LNCAP (cell line): Measurements from ENCODE around the gene PTPRU.

Source experiments
- CTCF ChIP-seq: fragments of 450-650 bp; IDR thresholded peaks from 2 replicates; pipeline ENCODE4 v1.5.1; 2017; ENCODE audit warnings: mild to moderate bottlenecking

PTPRU gene

DNA sequence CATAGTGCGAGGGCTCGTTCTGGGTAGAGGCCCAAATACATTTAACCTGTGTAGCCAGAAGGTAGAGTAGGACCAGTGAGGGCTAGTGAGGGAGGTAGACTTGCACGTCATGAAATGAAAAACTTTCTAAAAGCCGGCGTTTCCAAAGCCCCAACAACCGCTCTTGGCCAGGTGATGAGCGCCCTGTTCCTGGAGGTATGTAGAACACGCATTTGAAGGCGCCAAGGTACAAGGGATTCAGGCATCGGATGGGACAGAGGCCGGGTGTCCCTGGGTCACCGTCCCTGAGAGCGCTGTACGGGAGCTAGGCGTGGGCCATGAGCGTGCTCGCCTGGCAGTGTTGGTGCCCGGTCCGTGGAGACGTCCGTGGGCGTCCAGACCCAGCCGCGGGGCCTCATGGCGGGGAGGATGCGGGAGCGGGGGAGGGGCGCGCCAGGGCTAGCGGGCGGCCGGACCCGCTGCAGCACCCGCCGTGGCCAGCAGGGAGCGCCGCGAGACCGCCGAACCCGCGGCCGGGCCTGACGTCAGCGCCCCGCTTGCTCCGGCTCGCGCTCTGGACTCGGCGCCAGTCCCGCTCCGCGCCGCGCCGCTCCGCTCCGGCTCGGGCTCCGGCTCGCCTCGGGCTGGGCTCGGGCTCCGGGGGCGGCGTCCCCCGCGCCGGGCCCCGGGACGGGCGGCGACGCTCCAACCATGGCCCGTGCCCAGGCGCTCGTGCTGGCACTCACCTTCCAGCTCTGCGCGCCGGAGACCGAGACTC is at the start of gene PTPRU:
PTPRU (plus strand) TSS at position 568 of the 757 bp plus-strand sequence; CDS start at position 691, 123 bp downstream.
- peak; percentile 86 for TF ChIP-seq CTCF

DNA sequence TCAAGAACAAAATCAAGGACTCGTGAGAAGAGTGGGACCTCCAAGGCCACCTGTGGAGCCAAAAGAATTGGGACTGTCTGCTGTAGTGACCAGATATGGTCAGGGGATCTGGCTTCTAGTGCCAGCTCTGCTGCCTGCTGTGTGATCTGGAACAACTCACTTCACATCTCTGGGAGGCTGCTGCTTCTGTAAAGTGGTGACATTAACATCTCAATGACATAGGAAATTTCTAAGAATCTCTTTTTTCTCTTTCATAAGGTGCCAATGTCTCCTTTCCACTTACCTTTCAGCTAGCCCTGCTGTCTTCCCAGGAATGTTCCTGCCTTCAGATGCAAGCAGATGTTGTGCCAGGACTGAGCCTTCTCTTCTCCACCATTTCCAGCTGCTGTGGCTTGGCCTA is 49.6 kb upstream of the PTPRU start:
- TF ChIP-seq CTCF = no peak

DNA sequence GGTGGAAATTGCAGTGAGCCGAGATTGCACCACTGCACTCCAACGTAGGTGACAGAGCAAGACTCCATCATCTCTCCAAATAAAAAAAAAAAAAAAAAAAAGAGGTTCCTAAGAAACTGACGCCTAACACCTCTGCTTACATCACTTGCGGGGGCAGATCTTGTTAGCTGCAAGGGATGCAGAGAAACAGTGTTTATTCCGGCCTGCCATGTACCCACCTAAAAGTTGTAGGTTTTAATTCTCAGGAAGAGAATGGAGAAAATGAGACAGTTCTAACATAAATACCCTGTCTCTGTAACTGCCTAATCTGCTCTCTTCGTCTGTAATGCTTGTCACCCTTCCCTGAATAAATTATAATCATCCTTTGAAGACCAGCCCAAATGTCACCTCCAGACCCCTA is 45.6 kb upstream of the PTPRU start:
- TF ChIP-seq CTCF = no peak

DNA sequence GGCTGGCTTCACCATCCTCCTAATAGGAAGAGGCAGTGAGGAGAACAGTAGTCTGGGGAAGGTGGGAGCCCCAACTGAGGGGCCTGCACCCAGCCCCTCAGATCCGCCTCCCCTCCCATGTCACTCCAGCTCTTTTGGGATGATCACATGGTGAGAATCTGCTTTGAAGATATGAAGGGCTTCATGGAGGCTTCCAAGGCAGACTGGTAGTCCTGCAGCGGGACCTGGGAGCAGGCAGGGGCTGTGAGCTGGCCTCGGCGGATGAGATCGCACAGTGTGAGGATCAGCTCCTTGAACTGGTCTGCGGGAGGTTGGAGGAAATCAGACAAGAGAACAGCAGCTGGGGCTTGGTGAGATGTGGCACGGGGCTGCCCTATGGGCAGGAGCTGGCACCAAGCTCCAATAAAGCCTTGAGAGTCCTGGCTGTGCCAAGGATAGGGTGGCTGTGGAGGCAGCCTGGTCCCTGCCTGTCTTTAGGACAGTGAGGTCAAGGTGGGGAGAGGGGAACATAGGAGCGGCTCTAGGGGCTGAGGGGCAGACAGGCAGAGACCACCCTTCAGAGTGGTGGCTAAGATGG is 42.4 kb upstream of the PTPRU start:
- TF ChIP-seq CTCF = no peak

- TF ChIP-seq CTCF = no peak
Measured at GRCh38 chr1:29195881-29196291, 40.4 kb upstream of the PTPRU start.

GRCh38 chr1:29196863-29197589 is 39.3 kb upstream of the PTPRU start:
- TF ChIP-seq CTCF = no peak

DNA sequence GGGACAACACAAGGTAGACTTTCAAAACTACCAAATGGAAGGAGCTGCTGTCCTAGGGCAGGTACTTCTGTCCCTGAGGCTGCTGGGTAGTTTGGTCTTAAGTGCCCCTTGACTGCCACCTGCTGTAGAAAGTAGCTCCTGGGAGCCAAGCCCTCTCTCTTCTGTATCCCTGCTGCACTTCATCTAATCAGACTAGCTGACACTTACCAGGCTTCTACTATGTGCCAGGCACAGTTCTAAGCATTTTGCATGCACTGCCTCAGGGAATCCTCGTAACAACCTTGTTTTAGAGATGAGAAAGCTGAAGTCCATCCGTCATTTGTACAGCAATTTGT is 38.8 kb upstream of the PTPRU start:
- TF ChIP-seq CTCF = peak; percentile 43; the same call in 1 of the 2 replicates
